ENCODE measurements around the gene RALGPS1.

Gene RALGPS1

DNA sequence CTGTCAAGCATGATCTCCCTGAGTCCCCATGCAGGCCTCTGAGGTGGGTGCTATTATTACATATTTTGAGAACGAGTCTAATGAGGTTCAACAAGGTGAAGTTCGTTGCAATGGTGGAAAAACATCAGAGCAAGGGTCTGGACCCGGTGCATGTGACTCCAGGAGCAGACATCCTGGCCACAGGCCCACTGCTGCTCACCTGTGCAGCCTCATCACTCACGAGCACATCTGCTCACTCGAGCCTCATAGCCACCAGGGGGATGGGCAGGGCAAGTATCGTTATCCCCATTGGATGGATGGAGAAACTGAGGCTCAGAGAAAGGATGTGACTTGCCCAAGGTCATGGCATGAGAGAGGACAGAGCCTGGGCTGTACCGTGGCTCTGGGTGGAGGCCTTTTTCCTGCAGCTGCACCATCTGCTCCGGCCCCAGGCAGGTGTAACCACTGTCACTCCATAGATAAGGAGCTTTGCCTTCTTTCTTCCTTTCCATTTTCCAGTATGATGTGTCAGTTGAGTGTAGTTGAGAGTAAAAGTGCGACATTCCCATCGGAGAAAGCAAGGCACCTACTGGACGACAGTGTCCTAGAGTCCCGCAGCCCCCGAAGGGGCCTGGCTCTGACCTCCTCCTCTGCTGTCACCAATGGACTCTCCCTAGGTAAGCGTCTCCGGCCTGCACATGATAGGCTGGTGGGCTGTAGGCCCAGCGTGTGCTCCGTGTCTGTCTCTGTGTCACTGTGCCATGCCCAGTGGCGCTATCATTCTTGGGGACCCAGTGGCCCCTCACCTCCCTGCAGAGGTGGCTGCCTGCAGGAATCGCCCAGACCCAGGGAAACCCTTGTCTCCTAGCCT is 281.6 kb downstream of the RALGPS1 start:
- no peak for DNase-seq

DNA sequence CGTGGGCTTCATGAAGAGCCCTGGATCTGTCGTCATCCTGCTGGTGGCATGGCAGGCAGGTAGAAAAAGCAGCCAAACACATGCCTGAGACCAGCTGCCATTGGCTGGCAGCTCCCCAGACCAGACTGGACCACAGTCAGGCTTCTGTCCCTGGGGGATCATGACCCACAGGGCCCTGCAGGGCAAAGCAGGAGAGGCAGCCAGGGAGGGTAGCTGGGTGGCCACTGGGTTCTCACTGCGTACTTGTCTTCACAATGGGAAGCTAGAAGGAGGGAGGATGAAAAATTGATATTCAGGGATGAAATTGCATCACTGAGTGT is 282.2 kb downstream of the RALGPS1 start:
- DNase-seq = no peak

DNA sequence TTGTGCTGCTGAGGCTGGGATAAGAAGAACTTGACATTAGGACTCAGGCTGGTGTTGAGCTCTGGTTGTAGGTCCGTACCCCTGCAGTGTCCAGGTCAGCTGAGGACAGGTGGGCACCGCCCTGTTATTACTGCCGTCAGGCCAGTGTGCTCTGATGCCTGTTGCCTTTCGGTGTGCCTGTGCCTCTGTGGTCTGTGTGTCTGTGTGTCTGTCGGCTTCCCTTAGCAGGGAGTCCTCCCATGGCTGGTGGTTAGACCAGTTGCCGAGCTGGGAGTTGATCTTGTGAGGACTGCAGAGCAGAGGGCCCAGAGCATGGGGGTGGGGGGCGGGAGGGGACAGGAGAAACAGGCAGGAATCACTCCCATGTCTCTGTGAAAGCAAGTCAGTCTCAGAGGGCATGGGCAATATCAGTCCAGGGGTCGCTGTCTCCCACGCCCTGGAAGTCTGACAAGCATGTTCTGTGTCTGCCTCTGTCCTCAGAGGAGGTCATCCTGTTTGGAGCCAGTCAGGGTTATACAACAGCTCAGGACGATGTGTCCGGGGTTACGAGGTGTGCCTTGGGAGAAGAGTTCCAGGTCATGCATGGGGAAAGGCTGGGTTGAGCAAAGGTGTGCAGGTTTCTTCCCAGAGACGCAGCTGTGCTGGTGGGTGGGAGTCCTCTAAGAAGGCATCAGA is 282.7 kb downstream of the RALGPS1 start:
- DNase-seq = no peak

DNA sequence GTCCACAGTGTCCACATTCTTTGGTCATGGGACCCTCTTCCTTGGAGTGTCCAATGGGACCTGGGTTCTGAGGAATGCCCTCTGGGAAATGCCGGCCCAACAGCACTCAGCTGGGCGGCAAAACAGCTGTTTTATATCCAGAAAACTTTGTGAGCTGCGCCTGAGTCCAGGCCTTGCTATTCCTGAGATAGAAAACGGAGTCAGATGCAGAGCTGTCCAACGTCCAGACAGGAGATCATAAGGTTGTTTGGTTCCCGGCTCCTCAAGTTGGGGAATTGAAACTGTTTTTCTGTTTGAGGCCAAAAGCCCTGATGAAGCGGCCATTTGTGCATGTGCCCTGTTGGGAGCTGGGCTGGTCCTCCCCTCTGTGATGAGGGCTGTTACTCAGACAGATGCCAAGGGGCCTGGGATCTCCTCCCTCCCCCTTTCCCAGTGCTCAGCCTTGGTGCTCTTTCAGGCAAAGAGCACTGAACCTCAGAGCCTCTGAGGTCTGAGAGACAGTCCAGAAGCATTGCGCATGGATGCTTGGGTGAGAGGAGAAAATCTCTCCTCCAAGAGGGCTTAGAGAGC is 283.4 kb downstream of the RALGPS1 start:
- DNase-seq = no peak

DNA sequence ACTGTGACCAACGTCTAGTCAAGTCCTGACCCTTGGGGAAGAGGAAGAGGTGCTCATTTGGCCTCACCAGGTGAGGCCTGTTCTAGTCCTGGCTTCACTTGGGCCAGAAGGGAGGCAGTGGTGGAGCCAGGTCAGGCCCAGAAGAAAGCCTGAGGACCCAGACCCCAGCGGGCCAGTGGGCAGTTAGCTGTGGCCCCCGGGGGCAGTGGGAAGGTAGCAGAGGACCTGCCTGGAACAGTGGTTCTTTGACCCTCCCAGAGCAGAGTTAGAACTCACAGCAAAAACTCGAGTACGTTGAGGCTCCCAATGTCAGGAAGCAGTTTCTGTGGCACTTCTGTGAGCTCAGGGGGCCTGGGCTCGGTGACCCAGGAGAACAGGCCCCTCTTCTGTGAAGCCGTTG is 284.0 kb downstream of the RALGPS1 start:
- no peak for DNase-seq

DNA sequence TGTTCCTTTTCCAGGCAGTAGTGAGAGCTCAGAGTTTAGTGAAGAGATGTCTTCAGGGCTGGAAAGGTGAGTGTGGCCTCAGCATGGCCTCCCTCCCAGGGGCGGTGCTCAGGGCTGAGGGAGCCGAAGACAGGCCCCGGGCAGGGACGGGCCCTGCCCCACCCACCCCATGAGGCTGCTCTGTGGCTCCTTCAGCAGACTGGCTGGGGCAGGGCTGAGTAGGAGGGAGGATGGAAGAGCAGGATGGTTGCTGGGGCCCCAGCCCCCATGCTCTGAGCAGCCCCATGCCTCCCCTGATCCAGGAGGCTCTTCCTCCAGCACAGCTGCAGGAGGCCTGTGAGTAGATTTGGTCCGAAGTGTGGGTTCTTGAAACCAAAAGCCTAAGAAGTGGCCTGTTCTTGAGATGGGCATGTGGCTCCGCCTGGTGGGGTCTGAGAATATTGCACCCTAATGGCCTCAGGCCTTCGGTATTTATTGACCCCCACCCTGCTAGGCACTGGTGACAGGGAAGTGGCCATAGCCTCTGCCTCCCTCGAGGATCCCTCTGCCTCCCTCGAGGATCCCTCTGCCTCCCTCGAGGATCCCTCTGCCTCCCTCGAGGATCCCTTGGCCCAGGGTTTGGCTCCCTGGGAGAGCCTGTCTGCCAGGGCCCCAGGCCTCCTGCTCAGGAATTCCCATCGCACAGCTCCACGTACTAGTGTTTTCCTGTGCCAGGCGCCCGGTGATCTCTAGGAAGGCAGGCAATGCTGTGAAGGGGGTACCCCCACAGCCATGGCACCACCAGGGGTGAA is 284.6 kb downstream of the RALGPS1 start:
- no peak for DNase-seq

DNA sequence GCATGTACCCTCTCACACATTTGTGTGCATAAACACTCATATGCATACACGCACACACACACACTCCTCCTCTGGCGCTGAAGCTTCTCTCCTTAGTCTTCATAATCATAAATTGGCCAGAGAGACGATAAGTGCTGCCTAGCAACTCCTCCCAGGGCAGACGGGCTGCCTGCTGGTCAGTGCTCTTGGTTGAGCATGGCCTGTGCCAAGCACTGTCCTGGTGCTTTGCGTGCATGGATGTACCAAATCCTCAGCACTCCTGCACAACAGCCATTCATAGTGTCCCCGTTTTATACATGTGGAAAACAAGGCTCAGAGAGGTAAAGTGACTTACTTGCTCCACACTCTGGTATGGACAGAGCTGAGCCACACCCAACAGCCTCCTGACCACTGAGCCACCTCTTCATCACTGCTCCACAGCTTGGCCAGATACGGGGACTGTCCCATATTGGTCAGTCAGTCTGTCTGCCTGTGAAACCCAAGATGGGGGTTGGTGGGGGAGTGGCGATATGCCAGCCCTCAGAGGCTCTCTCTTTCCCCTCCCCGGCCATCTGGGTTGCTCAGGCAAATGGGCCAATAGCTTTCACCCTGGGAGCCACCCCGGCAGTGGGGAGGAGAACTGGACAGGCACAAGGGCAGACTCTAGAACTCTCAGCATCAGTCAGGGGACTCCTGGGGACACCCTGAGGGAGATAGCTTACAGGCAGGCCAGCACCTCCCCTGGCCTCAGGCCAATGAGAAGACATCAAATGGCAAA is 285.7 kb downstream of the RALGPS1 start:
- DNase-seq = no peak

DNA sequence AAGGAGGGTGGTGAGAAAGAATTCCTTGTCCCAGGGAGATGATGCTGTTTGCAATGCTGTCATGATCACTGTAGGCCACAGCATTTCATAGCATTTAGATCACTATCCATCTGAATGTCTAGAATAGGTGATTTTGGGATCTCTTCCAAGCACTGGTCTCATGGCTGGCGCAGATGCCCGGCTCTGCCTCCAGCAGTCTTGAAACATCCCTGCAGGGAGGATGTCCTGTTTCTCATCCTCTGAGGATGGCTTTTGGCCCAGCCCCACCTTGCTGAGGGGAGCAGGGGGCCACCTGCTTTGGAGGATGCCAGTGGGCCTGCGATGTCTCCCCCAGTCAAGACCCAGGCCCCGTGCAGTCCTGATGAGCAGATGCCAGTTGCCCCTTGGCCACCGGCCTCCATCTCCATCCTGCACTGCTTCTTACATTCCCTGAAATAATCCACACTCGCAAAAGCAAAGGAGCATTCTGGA is 286.5 kb downstream of the RALGPS1 start:
- no peak for DNase-seq

DNA sequence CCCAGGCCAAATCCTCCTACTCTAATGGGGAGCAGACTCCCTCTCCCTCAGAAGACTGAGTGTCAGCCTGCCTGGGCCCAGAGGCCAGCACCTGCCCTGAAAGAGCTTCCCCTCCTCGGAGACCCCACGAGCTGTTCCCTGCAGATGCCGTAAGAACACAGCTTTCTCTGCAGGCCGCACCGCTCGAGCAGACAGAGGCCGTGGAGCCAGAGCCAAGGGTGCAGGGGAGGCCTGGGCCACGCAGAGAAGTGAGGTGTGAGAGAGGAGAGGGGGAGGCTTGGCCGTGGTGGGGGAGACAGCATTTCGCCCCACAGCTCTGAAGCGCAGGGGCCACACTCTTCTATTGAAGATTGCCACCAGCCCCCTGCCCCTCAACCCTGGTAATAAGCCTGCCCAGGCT is 287.1 kb downstream of the RALGPS1 start:
- DNase-seq = no peak

DNA sequence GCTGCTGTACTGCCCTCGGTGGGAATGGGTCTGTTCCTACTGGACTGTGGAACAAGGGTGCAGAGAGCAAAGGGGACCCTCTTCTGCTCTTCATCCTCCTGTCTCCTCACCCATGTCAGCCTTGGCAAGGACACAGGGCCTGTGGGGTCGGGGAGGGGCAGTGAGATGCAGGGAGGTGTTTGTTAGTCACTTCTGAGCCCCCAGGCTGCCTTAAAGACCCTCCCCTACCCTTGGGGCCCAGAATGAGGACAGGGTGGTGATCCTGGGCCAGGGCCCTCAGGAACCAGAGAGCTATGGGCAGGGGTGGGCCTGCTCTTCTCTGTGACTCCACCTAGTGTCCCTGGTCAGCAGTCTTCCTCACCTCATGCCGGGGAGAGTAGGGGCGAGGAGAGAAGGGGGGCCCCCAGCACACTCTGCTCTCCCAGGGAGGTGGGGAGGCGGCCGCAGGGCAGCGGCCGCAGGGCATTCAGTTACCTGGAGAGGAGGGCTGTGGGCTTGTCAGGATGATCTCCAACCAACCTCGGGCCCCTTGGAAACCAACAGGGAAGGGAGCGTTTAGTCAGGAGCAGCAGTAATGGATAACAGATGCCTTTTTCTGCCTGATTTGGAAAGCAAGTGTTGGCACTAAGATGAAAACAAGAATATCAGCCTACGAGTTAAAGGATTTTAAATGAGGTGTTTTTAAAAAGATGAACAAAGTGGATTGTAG is 288.0 kb downstream of the RALGPS1 start:
- DNase-seq = no peak

DNA sequence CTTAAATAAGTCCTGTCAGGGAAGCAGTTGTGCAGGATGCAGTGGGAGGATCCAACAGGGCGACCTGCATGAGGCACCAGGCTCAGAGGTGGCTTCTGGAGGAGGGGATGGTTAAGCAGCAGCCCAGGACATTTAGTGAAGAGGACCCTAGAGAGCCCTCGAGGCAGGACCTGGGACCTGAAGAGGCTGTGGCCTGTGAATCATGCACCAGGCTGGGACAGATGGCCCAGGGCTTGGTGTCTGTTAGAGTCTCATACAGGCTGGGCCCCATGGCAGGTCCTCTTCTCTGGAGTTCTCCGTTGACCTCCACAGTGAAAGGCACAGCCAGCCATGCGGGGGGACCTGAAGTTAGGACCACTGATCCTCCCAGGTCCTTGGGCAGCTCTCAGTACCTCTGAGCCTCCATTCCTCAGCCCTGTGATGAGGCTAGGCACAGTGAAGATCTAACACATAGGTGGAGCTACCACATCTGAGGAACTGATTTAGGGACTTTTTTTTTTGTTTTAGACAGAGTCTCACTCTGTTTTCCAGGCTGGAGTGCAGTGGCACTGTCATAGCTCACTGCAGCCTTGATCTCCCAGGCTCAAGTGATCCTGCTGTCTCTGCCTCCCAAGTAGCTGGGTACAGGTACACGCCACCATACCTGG is 289.2 kb downstream of the RALGPS1 start:
- no peak for DNase-seq

DNA sequence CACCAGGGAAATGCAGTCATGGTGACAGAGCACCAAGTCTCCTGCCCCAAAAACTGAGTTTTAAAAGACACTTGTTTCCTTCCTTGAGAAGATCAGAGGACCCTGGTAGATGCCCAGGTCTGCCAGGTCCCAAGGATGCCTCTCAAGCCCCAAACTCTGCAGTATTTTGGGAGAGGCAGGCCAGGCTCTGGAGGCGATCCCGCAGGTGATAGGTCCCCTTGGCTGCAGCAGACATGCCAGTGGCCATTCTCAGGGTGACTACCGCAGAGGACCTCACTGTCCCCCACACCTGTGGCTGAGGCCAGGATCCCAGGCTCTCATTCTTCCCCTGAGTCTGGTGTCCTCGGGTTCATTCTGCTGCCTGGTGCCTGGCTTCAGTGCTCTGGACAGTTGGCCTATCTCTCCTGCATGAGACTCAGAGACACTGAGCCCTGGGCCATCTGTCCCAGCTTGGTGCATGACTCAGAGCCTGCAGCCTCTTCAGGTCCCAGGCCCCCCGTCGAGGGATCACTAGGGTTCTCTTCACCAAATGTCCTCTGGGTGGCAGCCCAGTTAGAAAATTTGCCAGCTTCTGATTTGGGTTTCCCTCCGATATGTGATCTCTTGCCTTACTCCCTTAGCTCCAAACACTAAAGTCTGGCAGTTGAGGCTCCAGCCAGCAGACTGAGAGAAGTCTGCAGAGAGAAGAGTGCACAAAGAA is 290.3 kb downstream of the RALGPS1 start:
- no peak for DNase-seq

DNA sequence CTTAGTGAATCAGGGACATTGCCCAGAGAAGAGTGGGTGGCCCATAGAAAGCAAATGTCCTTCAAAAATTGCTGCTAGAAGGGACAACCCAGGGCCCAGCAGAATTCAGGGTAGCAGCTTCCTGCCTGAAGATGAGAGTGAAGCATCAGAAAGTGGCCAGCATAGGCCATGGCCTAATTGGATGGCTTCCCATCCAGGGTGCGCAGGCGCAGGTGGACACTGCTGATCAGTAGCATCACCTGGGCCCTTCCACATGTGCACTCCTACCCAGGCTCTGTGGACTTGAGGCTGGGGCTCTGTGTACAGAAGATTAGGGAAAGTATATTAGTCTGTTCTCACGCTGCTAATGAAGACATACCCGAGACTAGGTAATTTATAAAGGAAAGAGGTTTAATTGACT is 291.4 kb downstream of the RALGPS1 start:
- no peak for DNase-seq

DNA sequence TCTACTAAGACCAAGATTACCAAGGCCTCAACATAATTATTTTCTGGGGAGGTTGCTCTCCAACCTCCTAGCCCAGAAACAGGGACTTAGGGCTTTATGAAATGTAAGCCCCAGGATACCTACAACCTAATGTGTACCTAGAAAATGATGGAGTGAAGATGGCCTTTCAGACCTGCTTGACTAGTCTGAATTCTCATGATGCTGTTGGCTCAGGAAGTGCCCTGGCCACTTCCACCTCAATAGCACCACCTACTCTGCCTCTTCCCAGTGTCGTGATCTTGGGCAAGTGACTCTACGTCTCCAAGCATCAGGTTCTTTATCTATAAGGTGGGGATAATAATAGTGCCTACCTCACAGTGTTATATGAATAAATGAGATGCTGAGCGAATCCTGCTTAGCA is 292.1 kb downstream of the RALGPS1 start:
- no peak for DNase-seq

DNA sequence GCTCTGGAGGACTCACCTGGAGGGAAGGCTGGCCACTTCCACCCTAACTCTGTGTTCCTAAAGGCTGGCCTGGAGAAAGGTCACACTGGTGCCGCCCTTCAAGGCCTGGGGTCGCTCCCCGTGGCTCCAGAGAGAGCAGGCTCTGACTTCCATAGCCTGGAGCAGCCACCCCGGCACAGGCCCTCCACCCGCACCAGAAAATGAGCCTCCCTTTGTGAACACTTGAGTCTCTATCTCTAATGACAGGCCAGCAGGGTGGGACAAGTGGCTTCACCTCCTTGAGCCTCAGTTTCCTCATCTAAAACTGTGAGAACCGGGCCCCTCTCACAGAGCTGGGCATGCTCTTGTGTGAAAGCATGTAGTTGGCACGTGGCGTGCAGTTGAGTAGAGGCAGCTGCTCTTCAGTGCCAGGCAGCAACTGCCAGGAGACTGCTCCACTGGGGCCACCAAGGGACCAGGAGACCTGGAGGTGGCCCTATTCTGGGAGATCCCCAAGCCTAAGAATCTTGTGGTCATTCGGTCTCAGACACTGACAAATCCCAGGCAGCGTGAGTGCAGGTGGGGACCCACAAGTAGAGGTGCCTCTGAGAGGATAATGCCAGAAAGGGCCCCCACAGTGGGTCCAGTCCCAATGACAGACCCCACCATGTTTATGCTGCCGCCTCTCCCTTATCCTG is 293.3 kb downstream of the RALGPS1 start:
- no peak for DNase-seq

DNA sequence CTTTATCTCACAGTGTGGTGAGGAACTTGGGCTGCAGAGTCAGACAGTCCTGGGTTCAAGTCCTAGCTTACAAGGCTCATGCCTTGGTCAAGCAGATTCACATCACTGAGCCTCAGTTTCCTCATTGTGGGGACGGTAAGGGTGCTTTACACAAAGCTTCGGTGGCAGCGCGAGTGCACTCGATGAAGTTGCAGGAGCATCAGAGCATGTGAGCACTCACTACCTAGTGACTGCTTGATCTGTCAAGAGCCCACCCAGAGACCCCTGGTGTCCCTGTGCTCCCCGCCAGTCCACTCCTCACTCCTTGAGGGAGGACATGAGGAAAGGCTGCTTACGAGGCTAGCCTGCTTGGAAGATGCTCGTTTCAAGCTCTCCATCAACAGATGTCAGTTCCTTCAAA is 293.8 kb downstream of the RALGPS1 start:
- no peak for DNase-seq

DNA sequence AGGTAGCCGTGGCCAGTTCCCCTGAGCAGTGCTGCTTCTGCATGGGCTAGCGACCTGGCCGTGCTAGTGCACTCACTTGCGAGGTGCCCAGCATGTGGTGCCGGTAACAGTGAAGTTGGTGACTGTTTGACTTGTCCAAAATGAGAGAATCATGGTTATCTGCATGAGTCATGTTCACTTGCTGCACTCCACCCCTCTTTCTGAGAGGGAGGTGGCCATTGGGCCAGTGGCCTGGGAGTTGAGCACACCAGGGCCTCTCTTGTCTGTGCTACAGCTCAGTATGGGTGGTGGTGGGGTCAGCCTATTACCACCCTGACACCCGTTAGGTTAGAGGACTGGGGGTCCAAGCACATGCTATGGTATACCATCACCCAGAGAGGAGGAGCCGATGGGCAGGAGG is 294.6 kb downstream of the RALGPS1 start:
- DNase-seq = no peak

DNA sequence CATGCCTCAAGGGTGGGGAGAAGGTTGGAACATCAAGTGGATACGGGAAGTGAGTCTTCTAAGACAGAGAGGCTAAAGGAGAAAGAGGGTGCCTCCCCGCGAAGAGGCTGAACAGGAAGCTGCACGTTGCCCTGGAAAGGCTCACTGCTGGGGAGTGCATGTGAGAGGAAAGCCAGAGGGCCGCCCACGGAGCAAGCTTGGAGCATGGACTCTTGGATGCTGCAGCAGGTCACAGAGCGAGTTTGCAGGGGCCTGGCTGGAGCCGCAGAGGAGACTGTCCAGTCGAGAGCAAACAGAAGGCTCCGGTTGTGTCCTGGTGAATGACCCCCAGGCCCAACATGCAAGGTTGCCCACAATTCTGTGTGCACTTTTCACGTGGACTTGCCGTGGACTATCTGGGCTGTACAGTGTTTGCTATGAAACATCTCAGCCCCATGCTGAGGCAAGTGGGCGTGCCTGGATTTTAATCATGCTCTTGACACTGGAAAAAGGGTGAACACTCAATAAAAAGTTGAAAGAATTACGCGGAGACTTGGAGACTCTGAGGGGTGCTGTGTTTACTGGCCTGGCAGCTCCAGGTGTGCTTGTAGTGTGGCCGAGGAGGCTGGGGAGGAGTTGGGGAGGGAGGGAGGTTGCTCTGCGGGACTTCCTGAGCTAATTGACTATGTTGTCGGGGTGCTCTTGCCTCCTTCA is 295.5 kb downstream of the RALGPS1 start:
- no peak for DNase-seq
